Right lobe of liver (tissue), 4 donors: Measurements from ENCODE around the gene SIL1.

Experiments
- POLR2A ChIP-seq: fragments of 450-650 bp; IDR thresholded peaks from one replicate; pipeline ENCODE4 v1.6.1; 2017; ENCODE audit warnings: antibody characterized with exemption, mild to moderate bottlenecking
- TF ChIP-seq, protein P1 (sequence below), 4 donors: fragments of 200-600 bp in 3 of 4; fragments of 450-650 bp in 1 of 4; IDR thresholded peaks; one replicate each; pipeline versions ENCODE4 v1.5.1 to v1.8.0; 2016 to 2022; ENCODE audit warnings: antibody characterized with exemption in 4 of 4, mild to moderate bottlenecking in 2 of 4
- donor health status: DM: no; HTN: no; CAD: no.
- donor health status: DM: no; HTN: no; CAD: no.
- donor health status: DM: no; HTN: yes; CAD: no.

DNA sequence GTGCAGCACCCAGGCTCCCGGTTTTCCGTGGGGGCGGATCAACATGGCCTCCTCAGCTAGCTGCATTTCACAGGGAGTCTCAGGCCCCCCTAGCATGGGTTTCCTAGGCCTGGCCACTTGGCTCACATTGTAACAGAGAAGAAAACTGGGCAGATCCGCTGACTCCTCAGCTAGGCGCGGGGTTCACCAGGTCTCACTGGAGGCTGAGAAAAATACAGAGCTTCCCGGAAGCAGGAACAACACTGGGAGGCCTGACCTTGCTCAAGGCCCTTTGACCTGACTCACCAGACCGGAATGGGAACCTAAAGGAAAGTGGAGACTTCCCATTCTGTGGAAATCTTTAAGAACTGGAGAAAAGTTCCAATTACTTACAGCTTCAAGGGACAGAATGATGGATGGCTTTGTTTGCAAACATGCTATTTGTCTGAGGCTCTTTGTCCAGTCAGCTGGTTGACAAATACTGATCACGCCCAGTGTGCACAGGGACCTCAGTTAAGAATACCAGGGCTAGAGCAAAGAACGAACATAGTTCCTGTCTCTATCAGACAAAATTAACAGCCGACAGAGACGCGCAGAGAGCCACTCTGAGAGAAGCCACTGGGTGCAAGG is 234.3 kb downstream of the SIL1 start:
- TF ChIP-seq, protein P1, sequence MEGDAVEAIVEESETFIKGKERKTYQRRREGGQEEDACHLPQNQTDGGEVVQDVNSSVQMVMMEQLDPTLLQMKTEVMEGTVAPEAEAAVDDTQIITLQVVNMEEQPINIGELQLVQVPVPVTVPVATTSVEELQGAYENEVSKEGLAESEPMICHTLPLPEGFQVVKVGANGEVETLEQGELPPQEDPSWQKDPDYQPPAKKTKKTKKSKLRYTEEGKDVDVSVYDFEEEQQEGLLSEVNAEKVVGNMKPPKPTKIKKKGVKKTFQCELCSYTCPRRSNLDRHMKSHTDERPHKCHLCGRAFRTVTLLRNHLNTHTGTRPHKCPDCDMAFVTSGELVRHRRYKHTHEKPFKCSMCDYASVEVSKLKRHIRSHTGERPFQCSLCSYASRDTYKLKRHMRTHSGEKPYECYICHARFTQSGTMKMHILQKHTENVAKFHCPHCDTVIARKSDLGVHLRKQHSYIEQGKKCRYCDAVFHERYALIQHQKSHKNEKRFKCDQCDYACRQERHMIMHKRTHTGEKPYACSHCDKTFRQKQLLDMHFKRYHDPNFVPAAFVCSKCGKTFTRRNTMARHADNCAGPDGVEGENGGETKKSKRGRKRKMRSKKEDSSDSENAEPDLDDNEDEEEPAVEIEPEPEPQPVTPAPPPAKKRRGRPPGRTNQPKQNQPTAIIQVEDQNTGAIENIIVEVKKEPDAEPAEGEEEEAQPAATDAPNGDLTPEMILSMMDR (IDR thresholded peaks at IDR 0.05): no peak
- TF ChIP-seq POLR2A: no peak
